Esophagus muscularis mucosa (tissue), 4 donors: ENCODE results near the gene PSMD7. TPM values are rescaled to one million over a fixed set of nuclear protein-coding genes. Genes with fewer than 3 reads are reported as not detected.

Experiments used
- DNase-seq: peaks from one replicate; pipeline ENCODE4 v3.0.0-alpha.2; 2017; ENCODE audit errors: extremely low spot score
- H3K27ac ChIP-seq, 4 donors: fragments of 200-600 bp; sonication (generic); replicated peaks in 1 of 4; 1 replicate in 3 of 4; 2 replicates in 1 of 4; pipeline ENCODE4 v1.5.1; 2016 to 2019; ENCODE audit warnings: mild to moderate bottlenecking in 1 of 4
- H3K27me3 ChIP-seq, 4 donors: fragments of 200-600 bp; sonication (generic); one replicate each; pipeline versions ENCODE4 v1.5.1 to v1.6.0; 2016 to 2019
- H3K36me3 ChIP-seq, 4 donors: fragments of 200-600 bp; sonication (generic); one replicate each; pipeline ENCODE4 v1.5.1; 2016 to 2019
- H3K4me1 ChIP-seq, 4 donors: fragments of 200-600 bp; sonication (generic); one replicate each; pipeline ENCODE4 v1.5.1; 2016 to 2019
- H3K4me3 ChIP-seq, 4 donors: fragments of 200-600 bp; sonication (generic); 1 replicate in 2 of 4; 2 replicates in 2 of 4; pipeline ENCODE4 v1.5.1; 2016 to 2019; ENCODE audit warnings: mild to moderate bottlenecking in 4 of 4, moderate library complexity in 1 of 4
- H3K9me3 ChIP-seq, 4 donors: fragments of 200-600 bp; sonication (generic); 1 replicate in 3 of 4; 2 replicates in 1 of 4; pipeline ENCODE4 v1.5.1; 2016 to 2019
- CTCF ChIP-seq, 3 experiments: fragments of 200-600 bp in 2 of 3; fragments of 450-650 bp in 1 of 3; sonication (generic) in 2 of 3; IDR thresholded peaks; one replicate each; pipeline ENCODE4 v1.5.1; 2017 to 2019; ENCODE audit warnings: antibody characterized with exemption in 3 of 3, mild to moderate bottlenecking in 2 of 3, moderate library complexity in 1 of 3
- EP300 ChIP-seq: sonication (generic); formaldehyde crosslinking; IDR thresholded peaks from one replicate; pipeline ENCODE4 v1.6.1; 2017; ENCODE audit warnings: antibody characterized with exemption
- POLR2A ChIP-seq: fragments of 450-650 bp; IDR thresholded peaks from one replicate; pipeline ENCODE4 v1.6.1; 2017; ENCODE audit warnings: antibody characterized with exemption, moderate library complexity, mild to moderate bottlenecking, low read depth
- POLR2AphosphoS5 ChIP-seq, 2 donors: sonication (generic); formaldehyde crosslinking; IDR thresholded peaks; one replicate each; pipeline ENCODE4 v1.6.1; 2017; ENCODE audit warnings: antibody characterized with exemption in 2 of 2
- WGBS: methylation state at CpG from one replicate; pipeline ENCODE4 v1.1.5; 2018; 5-methylcytosine and 5-hydroxymethylcytosine counted together
- intact Hi-C: fragments of 100-400 bp; cut with DNase I; formaldehyde crosslinking; loops from one replicate; pipeline ENCODE4 v1.15.1; 2023
- total RNA-seq, 4 donors: library from RNA; depleted of rRNA; stranded (reverse); fragments of >200 nt; gene quantifications; one replicate each; pipeline versions ENCODE4 v1.1.0 to v1.2.1, GENCODE V29; 2016

The PSMD7 gene
- total RNA-seq, 4 donors from 2014 or later: 75.6 to 94.4 (median 87.7) TPM

- Histone ChIP-seq H3K4me1 (peaks cover 0 to 11% (median 0%) of the 10 kb centered on the region in 4 donors), H3K27ac (no peak overlapping the region), H3K36me3 (peaks cover 51 to 69% (median 64%) of the 10 kb centered on the region in 4 donors), H3K27me3 (no peaks in the 10 kb centered on the region), H3K4me3 (no peak overlapping the region), H3K9me3 (no peaks in the 10 kb centered on the region)
- no peak for DNase-seq
- WGBS: 71% methylated on average over 7 of the region's 8 CpGs
- TF ChIP-seq CTCF (IDR thresholded peaks at IDR 0.05) (no peak), EP300 (no peak), POLR2A (no peak), POLR2AphosphoS5 (IDR thresholded peaks at IDR 0.05) (no peak)
- intact Hi-C loops: loop anchor here (10.0 kb wide), 1 partner anchor 319 kb away; no protein-coding TSS in a partner anchor
These were observed 9.6 kb downstream of the PSMD7 start for GRCh38 chr16:74305978-74306784.

GRCh38 chr16:74307383-74307782 lies 10.8 kb downstream of the PSMD7 start:
- TF ChIP-seq CTCF (IDR thresholded peaks at IDR 0.05) (no peak), EP300 (no peak), POLR2AphosphoS5 (IDR thresholded peaks at IDR 0.05) (no peak), POLR2A (no peak)
- no peak overlapping the region for H3K27ac ChIP-seq
- DNase-seq: no peak
- WGBS: 94% methylated on average over 6 of the region's 6 CpGs
- H3K9me3 ChIP-seq: no peaks in the 10 kb centered on the region
- H3K27me3 ChIP-seq: no peaks in the 10 kb centered on the region
- intact Hi-C loops: loop anchor here (10.0 kb wide), 1 partner anchor 317 kb away; no protein-coding TSS in a partner anchor
- H3K4me3 ChIP-seq: no peak overlapping the region
- H3K4me1 ChIP-seq: peaks cover 0 to 4% (median 0%) of the 10 kb centered on the region in 4 donors
- H3K36me3 ChIP-seq: peaks cover 41 to 57% (median 52%) of the 10 kb centered on the region in 4 donors

- TF ChIP-seq CTCF (IDR thresholded peaks at IDR 0.05): peak; percentile 55 to 70 (median 59)
- no peak for TF ChIP-seq POLR2AphosphoS5 (IDR thresholded peaks at IDR 0.05)
- no peak for TF ChIP-seq POLR2A
- H3K9me3 ChIP-seq: no peaks in the 10 kb centered on the region
- no peaks in the 10 kb centered on the region for H3K27me3 ChIP-seq
- intact Hi-C loops: loop anchor here (5.0 to 10.0 kb wide), 2 partner anchors 122 to 315 kb away; no protein-coding TSS in a partner anchor
- H3K36me3 ChIP-seq: peaks cover 14 to 30% (median 25%) of the 10 kb centered on the region in 4 donors
- peaks cover 0 to 4% (median 0%) of the 10 kb centered on the region in 4 donors for H3K4me1 ChIP-seq
- 73% methylated on average over 15 of the region's 15 CpGs for WGBS
- no peak for DNase-seq
- H3K27ac ChIP-seq: no peak overlapping the region
- H3K4me3 ChIP-seq: no peak overlapping the region
These were observed 13.5 kb downstream of the PSMD7 start for GRCh38 chr16:74309789-74310781.

GRCh38 chr16:74315059-74315458 lies 18.4 kb downstream of the PSMD7 start:
- no peak for DNase-seq
- no peak overlapping the region for H3K4me3 ChIP-seq
- TF ChIP-seq POLR2A (no peak), CTCF (IDR thresholded peaks at IDR 0.05) (no peak), POLR2AphosphoS5 (IDR thresholded peaks at IDR 0.05) (no peak), EP300 (no peak)
- intact Hi-C loops: no loop called here
- H3K9me3 ChIP-seq: no peaks in the 10 kb centered on the region
- H3K27me3 ChIP-seq: no peaks in the 10 kb centered on the region
- no peaks in the 10 kb centered on the region for H3K36me3 ChIP-seq
- 94% methylated on average over 7 of the region's 7 CpGs for WGBS
- H3K27ac ChIP-seq: no peak overlapping the region
- no peaks in the 10 kb centered on the region for H3K4me1 ChIP-seq
